G401.6 (cell line): ENCODE results near the gene LRPPRC.

Experiments used
- FAIRE-seq: peaks from 2 replicates; lab custom pipeline; 2012; peaks lifted over from hg19 to GRCh38; lab: Jason Lieb, UNC

Gene LRPPRC

GRCh38 chr2:43906448-43907109 is 89.2 kb downstream of the LRPPRC start:
- FAIRE-seq: no peak

DNA sequence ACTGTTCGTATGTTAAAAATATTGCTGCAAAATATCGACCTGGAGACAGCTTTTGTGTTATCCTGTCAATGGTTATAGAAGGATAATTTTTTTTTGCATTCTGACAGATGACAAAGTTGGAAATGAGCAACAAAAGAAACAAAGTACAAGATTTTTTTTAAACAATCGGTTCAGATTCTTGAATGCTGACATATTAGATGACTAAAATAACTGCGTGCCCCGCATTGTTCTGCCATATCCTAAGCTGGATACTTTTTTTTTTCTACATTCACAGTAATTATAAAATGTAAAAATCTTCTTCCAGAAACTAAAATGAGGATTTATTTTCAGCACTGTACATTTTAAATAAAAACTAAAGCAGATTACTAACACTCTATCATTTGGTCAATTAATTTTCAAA is 89.9 kb downstream of the LRPPRC start:
- FAIRE-seq: no peak

DNA sequence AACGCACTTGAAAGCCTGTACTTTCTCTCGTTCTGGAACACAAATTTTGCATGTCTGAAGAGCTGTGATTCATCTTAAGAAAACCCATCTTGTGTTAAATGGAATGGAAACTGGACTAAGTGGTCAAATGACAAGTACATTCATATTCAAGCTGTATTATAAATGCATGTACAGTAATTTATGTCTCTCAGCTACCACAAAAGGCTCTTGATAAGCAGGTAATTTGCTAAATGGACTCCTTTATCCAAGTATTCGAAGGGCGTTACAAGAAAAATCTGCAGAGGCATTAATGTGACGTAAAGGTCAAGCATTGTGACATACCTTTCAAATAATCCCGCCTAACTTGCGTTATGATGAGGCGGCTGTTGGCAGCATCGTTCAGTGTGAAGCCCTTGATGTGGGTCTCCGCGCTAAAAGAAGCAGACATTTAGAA is 90.4 kb downstream of the LRPPRC start:
- FAIRE-seq: no peak

DNA sequence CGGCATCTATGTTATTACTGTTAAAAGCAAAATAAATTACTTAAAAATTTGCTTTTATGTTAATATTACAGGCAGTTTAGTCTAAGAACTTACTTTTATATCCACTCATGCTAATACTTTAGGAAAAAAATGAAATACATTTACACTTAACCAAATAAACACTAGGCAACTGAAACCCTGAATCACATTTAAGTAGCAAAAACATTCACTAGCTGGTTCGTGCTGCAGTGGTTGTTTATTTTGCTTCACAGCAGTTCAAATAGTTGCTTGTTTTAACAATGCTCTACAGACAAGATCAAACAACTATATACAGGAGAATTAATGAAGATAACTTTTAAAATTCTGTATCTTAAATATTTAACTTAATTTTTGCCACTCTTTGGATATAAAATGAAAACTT is 96.2 kb downstream of the LRPPRC start:
- no peak for FAIRE-seq

GRCh38 chr2:43898838-43899346 is 96.9 kb downstream of the LRPPRC start:
- no peak for FAIRE-seq

GRCh38 chr2:43898134-43898837 is 97.5 kb downstream of the LRPPRC start:
- FAIRE-seq: no peak

- FAIRE-seq: no peak
Observed at GRCh38 chr2:43897492-43897891, 98.3 kb downstream of the LRPPRC start.

DNA sequence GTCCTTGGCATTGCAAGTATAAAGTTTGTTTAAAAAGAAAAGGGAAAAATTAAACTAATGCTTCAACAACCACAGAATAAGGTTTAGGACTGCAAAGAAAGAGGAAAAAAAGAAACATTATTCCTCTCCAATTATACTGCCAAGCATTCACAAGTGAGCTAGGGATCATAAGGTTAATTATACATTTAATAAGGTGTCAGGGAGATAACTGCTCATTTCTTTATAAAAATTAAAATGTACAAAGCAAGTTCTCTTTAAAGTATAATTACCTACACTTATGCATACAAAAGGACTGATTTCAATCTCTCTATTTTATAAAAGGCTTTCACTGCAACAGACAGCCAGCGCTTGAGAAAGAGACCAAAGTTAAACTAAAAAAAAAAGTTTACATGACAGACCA is 98.9 kb downstream of the LRPPRC start:
- no peak for FAIRE-seq

DNA sequence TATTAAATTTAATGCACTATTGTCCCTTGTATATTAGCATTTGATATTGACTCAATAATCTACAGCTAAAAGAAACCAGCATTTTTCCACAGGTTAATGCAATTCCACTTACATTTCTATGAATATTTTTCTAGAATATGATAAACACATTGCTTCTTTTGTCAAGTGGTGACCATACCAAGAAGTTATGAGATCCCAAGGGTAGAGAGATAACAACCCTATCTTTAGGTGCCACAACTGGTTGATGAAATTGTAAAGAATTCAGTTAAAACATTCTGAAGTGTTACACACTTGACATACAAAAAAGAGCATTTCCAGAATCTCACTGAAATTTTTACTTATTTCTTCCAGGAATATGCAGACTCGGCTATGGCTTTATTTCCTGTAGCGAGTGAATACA is 101.0 kb downstream of the LRPPRC start:
- FAIRE-seq: no peak

GRCh38 chr2:43890855-43891254 is 104.9 kb downstream of the LRPPRC start:
- FAIRE-seq: no peak

DNA sequence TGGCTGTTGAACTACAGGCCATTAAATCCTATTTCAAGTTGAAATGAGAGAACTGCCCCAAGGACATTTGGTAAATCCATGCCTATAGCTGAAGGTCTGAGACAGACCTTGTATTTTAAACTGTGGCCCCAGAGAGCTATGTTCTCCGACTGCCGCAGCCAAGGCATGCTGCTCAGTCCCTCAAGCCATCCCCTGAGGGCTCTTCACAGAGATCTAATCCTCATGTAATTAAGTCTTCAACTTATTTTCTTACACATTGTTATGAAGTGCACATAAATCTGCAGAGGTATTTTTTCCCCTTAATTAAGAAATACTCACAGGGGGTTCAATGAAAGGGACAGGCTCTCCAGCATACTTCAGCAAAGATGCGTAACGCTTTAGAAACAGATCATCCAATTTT is 106.4 kb downstream of the LRPPRC start:
- FAIRE-seq: no peak

DNA sequence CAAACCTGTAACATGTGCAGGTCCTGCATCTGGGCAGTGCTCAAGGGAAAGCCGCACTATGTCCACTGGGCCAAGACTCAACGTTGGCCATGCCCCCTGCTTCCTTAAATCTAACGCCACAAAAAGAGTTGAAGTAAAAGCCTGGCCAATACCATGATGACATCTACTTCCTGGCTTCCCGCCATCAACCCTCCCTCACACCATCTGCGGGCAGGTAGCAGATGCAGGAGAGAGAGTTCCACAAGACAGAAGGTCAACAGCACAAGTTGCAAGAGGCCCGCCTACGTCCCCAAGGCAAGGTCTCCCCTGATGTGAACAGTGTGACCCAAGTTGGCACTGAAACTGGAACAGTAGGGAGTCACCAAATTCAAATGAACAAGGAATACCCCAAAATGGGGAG is 108.6 kb downstream of the LRPPRC start:
- no peak for FAIRE-seq

- no peak for FAIRE-seq
Observed at GRCh38 chr2:43885132-43885632, 110.6 kb downstream of the LRPPRC start.

GRCh38 chr2:43884689-43885088 is 111.1 kb downstream of the LRPPRC start:
- FAIRE-seq: no peak

DNA sequence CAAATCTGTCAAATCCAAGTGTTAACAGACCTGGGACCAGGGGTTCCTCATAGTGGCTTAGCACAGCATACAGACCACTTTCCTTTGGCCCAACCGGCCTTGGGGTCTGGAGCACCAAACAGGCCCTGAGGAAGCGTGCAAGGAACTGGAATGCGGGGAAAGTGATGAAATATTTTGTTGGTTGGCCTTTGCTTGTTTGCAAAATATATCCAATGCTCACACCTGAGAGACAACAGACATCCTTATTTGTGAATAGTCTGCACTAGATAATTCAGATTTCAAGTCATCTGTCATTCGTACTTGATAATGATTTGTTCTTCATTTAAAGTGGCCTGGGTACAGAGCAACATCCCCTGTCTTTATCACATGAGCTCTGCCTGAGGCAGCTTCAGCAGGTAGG is 113.5 kb downstream of the LRPPRC start:
- FAIRE-seq: no peak

GRCh38 chr2:43880952-43881351 is 114.8 kb downstream of the LRPPRC start:
- FAIRE-seq: no peak

GRCh38 chr2:43880471-43880870 is 115.3 kb downstream of the LRPPRC start:
- no peak for FAIRE-seq

GRCh38 chr2:43879261-43879660 is 116.5 kb downstream of the LRPPRC start:
- no peak for FAIRE-seq

GRCh38 chr2:43877782-43878464 is 117.9 kb downstream of the LRPPRC start:
- FAIRE-seq: peak; percentile 80

DNA sequence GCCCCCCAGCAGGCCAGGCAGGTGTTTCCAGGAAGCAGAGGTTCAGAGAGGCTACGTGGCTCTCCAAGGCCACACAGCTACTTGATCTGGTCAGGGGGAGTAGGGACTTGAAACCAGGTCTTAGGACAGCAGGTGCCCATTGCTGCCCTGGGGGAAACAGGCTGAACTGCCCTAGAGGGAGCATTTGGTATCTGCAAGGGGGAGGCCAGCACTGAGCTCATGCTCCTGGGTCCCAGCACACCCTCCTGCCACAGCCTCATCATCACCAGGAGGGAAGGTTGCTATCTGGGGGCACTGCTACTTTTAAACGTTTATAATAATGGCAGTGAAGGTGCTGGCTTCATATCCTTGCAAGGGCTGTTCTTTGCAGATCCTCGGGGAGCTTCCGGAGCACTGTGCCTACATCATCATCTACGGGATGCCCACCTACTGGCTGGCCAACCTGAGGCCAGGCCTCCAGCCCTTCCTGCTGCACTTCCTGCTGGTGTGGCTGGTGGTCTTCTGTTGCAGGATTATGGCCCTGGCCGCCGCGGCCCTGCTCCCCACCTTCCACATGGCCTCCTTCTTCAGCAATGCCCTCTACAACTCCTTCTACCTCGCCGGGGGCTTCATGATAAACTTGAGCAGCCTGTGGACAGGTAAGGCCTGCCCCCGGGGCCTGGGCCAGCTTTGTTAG is 120.9 kb downstream of the LRPPRC start:
- FAIRE-seq: no peak

DNA sequence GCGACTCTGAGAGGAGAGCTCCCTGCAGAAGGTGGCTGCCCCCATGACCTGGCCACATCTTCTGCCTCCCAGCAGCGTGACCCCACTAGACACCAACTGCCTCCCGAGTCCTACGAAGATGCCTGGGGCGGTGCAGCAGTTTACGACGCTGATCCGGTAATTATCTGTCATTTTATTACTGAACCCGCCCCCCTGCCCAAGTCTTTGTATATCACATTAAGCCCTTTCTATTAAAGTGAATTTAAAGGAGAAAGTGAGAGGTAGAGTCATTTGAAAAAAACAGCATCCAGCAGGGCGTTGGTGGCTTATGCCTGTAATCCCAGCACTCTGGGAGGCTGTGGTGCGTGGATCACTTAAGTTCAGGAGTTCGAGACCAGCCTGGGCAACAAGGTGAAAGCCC is 123.6 kb downstream of the LRPPRC start:
- FAIRE-seq: no peak

DNA sequence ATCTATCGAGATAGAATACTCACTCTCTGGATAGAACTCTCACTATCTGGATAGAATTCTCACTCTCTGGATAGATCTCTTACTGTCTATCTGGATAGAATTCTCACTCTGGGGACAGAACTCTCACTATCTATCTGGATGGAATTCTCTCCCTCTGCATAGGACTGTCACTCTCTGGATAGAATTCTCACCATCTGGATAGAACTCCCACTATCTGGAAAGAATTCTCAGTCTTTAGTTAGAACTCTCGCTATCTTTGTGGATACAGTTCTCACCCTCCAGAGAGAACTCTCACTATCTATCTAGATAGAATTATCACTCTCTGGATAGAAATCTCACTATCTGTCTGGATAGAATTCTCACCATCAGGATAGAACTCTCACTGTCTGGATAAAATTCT is 140.5 kb downstream of the LRPPRC start:
- no peak for FAIRE-seq

DNA sequence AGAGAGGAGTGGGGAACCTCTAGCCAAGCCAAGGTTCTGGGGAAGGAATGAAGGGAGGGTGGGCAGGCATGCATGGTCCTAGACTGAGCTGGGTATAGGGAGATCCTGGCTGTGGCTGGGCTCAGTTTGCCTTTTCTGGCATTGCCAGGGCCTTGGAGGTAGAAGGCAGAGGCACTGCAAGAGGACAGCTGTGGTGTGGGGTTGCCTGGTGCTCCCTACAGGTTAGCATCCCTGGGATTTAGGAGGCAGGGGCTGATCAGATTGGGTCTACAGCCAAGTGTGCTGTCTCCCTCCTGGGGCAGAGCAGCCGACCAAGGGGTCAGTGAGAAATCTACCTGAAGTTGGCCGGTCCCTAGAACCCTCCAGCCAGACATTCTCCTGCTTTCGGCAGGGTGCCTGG is 141.1 kb downstream of the LRPPRC start:
- FAIRE-seq: no peak
